Measurements from ENCODE around the gene AUTS2.

AUTS2 gene

DNA sequence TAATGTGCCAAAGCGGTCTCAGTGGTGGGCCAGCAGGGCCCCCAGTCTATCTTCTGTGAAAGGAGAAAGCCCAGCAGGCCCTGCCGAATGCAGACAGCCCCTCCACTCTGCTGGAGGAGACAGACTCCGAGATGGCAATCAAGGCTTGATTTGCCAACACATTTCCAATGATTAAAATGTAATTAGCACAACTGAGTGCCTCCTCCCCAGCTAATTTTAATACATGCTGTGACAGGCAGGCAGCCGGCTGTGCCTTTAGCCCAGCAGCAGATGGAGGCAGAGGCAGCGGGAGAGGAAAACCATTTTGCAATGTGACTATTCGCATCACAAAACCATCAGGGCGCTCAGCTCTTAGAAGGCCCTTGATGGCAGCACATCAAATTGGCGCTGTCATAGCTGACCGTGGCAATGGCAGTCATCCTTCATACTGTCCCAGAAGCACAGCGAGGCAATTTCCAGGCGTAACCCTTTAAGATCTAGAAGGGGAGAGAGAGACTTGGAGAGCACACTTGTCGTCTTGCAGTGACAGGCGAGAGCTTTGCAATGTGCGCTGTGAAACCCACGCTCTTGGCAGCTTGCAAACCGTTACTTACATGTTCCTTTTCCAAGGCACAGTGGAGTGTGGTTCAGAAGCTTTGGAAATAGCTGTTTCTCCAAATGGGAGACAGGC is 818.8 kb downstream of the AUTS2 start:
- DNase-seq (ENCODE audit: low read depth) = no peak

DNA sequence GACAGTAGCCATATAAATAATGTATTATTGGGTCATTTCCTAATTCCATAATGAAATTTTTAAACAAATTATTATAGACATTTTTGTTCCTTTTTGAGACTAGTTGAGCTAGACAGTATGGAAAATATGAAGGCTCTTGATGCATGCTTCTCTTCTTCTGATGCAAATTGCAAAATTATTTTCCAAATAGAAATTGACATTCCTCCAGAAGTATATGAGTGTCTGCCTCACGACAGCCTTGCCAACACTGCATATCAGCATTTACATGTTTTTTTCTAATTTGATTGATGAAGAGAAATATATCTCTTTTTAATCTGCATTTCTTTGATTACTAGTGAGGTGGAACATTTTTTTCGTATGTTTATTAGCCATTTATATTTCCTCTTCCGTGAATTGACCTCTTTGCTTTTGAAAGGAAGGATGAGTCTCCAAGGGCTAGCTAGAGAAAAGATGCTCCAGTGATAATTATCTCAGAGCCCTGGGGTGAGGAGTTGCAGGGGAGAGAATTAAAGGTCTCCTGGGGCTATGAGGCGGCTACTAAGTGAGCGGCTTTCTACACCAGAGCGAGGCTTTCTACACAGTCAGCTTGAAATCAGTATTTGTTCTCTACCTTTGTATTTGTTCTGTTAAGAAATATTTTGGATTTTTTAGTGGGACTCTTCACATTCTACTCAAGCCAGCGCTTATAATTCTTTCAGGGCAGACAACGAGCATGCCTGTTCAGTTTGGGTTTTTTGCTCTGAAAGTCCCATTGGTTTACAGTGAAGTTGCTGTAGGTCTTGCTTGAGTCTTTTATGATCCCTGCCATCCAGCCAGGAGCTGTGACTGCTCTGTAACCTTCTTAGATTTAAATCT is 821.5 kb downstream of the AUTS2 start:
- no peak for DNase-seq (ENCODE audit: low read depth)

DNA sequence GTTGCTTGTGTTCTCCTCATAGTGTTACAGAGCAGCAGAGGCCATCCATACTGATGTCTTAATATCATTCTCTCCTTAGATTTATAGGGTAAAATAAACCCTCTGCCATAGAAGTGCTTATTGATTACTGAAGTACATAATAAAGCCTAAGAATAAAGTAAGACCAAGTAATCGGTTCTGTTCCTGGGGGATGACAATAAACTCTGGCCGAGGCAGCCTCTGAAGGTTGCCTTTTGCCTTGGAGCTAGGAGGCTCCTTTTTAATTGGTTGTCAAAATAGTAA is 822.0 kb downstream of the AUTS2 start:
- no peak for DNase-seq (ENCODE audit: low read depth)

DNA sequence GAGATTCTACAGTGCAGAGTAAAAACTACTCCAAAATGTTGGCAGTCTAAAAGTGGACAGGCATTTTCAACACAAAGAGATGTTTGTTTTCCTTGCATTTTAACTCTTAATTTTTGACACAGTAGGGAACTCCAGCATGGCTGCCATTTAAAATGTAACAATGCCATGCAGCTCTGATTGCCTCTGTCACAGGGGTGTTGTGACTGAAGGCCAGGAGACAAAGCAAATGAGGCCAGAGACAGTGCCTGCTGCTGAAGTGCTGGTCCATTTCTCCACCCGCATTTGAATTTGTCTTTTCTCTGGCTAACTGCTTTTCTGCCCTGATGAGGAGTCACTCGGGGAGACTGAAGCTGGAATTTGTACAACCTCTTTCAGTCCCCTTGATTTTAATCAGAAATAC is 823.0 kb downstream of the AUTS2 start:
- DNase-seq (ENCODE audit: low read depth) = no peak

DNA sequence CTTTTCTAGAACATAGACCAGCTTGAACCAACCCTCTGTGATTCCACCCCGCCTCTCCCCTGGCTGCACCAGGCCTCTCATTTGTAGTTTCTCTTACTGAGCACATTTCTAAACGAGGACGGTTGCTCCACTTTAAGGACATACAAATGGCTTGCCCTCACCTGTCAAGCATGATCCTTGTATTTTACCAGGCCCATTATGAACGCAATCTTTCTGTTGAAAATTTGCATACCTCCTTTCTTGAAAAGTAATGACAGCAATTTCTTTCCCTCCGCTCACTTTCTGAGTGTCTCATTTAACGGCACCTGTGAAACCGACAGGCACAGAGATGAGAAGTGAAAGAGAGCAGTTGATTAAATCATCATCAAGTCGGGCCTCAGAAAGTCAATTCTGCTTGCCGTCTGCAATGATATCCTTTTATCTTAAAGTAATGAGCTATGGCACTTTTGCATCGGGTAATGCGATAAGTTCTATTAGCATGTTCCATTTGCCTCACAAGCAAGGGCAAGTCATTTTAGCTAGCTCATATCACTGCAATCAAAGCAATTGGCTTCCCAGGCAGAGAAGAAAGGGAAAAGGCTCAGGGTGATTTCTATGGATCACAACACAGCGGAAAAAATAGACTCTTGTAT is 828.1 kb downstream of the AUTS2 start:
- DNase-seq (ENCODE audit: low read depth) = no peak

DNA sequence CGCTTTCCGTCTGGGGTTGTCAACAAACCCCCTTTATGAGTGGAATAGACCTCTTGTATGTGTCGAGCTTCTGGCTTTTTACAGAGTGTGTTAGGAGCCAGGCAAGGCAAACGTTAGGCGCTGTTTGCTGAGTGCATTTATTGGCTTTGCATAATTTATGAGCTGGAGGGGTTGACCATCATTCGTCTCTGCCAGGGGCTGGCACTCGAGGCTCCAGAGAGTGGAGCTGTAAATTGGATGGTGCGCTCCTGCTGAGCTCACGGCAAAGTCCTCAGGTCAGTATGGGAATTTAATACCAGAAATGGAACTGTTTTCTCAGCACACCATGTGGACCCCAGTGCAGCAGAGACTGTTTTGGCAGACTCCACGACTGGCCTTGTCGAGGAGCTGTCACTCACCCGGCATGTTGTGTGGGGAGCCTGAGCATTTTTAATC is 834.3 kb downstream of the AUTS2 start:
- no peak for DNase-seq (ENCODE audit: low read depth)

DNA sequence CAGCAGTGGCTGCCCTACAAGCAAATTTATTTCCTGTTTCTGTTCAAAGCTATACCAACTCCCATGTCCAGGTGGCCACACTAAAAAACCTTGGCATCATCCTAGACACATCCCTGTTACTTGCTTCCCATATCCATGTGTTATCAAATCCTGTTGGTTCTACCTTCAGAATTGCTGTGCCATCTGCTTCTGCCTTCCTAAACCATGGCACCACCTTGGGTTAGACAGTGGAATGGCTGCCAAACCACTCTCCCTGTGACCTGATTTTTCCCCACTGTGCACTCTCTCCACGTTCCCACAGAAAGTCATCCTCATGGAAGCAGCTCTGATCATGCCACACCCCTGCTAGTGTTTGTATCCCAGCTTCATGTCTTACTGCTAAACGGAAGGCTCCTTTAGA is 836.1 kb downstream of the AUTS2 start:
- no peak for DNase-seq (ENCODE audit: low read depth)

DNA sequence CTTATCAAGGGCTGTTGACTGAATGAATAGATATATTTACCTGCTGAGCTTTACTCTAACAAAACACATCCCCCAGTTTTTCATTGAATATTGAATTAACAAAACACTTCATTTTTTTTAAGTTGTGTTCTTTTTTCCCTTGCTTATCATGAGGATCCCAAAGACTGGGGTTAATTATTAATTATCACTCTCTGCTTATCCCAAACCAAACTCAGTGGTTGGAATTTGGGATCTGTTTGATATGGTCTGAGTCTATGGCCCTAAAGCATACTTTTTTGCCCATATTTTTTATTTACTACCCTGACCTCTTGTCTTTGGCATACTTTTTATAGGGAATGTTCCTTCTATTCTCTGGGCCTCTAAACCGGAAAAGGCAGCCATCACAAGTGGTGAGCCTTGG is 836.5 kb downstream of the AUTS2 start:
- DNase-seq (ENCODE audit: low read depth) = no peak

DNA sequence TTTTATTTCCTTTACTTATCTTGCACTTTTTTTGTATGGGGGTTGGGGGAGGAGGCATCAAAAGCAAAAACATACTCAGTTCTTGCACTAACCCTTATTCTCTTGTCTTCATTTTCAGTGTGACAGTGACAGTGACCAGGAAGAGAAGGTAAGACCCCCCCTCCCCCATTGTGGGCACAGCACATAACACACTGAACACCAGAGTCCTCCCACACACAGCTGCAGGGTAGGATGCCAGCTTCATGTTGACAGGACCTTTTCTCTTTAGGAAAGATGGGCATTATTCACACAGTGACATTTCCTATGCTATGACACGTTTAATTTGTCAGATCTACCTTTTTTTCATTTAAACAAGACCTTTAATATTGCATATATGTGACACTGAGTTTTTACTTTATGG is 837.4 kb downstream of the AUTS2 start:
- DNase-seq (ENCODE audit: low read depth) = no peak

DNA sequence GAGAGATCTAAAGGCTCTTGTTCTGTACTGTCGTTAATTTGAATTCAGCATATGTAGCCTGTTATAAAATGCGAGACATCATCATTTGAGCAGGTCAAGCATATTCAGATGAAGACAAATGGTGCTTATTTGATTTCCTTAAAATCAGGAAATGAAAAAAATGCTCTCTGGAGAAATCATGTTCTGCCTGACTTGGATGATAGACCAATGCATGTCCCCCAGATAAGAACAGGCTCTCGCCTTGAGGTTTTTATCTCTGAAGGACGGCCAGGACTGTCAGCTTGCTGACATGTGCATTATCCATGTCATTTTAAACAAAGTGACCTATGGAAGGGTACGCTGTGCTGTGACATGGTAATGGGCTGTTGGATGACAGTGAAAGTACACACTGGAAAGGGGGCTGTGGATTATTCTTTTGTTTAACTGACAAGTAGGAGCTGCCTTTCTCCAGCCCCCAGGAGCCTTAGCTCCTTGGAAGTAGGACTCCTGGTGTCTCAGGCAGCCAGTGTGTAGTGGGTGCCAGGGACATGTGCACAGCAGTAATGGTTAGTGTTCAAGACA is 838.6 kb downstream of the AUTS2 start:
- no peak for DNase-seq (ENCODE audit: low read depth)

DNA sequence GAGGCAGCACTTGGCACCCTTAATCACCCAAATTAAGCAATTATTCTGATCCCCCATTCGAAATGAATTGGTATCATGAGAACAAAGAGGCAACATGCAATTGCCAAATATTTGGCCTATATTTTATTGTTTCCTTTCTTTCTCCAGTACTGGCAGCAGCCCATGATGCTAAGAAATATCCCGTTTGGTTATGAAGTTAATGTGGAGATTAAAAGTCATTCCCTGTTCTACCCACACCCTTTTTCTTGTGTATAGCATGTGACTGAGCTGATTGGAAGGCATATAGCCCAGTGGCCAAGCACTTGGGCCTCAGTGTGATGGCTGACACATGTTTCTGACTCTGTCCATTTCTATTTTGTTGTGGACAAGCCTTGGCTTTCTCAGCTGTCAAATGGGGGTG is 841.4 kb downstream of the AUTS2 start:
- no peak for DNase-seq (ENCODE audit: low read depth)

DNA sequence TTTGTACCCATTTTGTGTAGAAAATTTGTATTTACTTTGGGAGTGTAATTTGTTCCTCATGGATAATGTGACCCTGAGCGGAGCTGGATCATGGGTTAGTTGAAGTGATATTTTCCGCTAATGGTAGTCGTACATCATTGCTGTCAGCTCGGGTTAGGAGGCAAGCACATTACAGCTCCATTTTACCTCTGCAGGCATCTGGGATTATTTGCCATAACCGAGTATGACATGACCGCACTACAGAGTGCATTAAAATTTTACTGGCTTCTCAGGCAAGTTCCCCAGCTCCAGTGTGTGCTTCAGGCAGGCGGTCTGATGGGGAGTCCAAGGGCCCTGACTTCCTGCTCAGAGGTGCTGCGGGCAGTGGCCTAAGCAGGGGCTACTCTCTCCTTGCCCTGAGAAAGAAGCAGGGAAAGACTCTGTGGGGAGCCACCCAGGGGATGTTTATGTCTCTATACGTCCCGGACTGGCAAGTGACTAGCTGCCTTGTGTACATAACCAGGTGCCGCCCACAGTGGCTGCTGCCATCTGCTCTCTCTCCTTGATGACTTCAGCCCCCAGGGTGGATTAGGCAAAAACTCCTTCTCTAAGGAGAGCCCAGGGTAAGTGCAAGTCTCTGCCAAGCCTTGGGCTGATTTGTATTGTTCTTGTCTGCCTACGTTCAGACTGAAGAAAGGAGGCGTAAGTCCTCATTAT is 848.3 kb downstream of the AUTS2 start:
- DNase-seq (ENCODE audit: low read depth) = no peak

DNA sequence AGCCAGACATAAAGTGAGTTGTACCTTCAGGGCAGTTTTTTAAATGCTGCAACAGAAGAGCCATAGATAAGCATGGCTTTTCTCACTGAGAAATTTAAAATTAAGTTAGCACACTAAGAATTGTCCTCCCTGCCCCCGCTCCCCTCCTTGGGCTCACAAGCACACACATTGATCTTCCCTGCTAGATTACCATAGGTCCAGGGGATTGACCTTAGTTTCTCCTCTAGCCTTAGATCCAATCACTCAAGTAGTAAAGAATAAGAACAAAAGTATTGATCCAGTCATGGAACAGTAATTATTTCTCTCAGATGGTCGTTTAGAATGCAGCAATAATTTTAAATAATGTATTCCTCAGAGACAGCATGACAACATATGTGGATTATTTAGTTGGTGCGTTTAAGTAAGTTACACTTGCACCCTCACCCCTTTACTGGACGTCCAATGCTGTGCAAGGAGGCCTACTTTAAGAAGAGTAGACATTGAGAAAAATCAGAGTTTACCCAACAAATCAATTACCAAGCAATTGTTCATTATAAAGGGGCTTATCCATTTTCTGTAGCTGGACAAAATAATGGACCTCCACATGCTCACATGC is 850.1 kb downstream of the AUTS2 start:
- DNase-seq (ENCODE audit: low read depth) = no peak

DNA sequence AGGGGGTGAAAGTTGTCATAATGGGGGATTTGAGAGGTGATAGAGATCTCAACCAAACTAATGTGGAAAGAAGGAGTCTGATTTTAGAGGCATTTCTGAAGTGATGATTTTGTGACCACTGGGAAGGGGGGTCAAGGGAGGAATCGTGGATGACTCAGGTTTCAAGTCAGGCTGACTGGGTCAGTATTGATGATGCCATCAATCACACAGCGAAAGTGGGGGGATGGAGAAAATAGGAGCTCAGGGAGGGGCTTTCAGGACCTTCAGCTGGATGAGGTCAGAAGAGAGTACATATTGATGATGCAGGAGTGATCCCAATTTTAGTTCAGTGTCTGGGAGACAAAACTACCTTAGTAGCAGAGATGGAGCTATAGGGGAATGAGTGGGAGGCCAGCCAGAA is 852.5 kb downstream of the AUTS2 start:
- DNase-seq (ENCODE audit: low read depth) = no peak

DNA sequence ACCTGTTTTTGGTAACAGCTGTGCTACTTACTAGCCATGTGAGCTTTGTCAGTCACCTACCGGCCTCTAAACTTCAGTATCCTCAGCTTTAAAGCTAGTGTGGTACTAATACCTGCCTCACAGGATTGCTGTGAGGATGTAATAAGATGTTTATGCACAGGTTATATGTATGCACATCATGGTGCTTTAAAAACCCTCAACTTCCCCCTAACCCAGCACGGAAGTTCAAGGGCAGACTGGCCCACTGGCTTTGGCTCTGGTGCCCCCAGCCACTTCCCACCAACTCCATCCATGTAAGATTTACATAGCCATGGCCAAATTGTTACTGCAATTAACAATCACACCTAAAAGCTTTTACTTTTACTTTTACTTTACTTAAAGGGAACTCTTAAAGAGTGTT is 857.6 kb downstream of the AUTS2 start:
- DNase-seq (ENCODE audit: low read depth) = no peak

DNA sequence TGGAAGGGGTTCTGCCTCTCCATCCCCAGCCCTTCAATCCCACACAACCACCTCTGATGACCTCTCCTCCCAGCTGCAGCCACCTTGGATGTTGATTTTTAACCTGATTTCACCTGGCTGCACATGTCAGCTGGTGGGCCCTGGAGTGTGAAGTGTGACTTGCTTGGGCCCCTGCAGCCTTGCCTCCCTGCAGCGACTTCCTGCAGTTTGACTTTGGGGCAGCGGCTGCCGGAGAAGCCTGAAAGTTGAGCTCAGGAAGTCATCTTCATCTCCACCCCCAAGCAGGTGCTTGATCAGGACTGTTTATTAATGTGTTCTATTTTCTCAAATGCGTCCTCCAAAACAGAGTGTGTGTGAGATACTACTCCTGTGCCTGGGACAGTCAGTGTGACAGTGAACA is 858.4 kb downstream of the AUTS2 start:
- DNase-seq (ENCODE audit: low read depth) = no peak

DNA sequence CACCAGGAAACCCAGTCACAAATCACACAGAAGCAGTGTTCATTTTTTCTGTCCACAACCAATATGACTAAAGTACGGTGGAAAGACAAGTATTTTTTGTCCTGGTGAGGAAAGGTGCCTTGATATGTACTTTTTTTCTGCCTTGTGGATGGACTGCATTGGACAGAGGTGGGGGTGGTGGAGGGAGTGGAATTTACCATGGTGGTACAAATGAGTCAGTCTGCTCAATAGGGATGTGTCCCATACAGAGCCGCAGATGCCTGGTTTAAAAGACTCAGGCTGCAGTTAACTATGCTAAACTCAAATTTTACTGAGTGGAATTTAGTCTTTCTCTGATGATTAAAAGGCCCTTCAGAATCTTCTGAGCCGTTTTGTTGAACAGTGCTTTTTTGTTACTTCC is 859.2 kb downstream of the AUTS2 start:
- no peak for DNase-seq (ENCODE audit: low read depth)

DNA sequence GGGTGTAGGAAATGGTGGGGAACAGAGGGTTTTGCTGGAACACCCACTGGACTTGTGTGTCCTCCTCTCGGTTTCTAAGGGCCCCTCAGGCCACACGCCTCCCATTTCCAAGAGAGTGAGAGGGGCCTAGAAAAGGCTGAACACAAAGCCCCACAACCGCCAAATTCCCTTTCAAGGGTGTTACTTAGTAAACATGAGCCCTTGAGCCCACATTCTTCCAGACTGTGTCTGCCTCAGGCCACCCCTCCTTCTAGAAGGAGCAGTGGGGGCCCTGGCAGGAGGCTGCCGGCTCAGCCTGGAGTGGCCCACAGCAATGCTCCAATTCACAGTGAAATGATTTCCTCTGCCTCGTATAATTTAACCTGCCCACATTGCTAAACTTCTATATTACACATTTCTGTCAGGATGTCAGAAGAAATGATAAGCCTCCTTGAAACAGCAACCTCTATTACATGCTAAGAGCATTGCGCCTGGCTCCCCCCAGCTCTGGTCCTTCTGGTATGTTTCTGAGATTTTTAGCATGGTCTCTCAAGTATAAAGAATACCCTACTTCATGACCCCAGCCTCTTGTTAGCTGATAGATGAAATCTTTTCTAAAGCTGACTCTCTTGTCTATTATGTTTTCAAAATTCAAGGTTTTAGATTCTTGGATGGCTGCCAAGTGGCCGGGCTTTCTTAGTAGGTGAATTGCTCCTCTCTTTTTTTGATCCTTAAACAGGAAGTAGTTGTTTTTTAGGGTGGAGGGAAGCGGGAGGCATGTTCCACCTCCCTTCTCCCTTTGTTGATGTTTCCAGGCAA is 859.8 kb downstream of the AUTS2 start:
- DNase-seq (ENCODE audit: low read depth) = no peak

DNA sequence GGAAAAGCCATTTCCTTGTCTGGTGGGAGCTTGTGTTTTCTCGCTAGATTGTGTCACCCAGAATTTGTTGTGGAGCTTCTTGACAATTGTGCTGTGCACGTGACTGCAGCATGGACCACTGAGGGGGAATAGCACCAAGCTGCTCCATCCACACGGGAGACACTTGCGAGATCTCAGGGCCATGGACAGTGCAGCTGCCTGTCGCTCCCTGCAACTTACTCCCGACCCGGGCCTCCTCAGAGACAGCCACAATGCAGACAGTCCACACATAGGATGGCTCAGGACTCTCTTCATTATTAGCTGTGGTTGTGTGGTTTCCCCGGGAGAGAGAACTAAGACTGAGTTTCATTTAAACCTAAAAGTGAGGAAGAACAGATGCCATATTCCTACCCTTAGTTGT is 860.5 kb downstream of the AUTS2 start:
- no peak for DNase-seq (ENCODE audit: low read depth)

DNA sequence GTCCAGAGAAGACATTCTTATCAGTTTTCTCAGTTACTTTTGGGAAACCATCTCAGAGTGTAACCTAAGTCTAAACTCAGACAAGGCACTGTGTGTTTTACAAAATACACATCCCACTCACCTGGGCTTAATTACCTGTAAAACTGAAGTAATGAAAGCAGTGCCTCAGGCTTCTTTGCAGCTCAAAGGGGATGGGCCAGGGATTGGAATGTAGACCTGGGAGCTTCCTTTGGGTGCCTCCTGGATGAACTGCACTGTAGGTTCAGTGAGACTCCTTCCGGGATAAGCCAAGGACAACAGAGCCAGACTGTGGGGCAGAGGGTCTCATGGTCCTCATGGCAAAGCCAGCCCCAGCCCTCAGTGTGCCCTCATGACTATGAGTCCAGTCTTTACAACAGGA is 861.3 kb downstream of the AUTS2 start:
- DNase-seq (ENCODE audit: low read depth) = no peak

DNA sequence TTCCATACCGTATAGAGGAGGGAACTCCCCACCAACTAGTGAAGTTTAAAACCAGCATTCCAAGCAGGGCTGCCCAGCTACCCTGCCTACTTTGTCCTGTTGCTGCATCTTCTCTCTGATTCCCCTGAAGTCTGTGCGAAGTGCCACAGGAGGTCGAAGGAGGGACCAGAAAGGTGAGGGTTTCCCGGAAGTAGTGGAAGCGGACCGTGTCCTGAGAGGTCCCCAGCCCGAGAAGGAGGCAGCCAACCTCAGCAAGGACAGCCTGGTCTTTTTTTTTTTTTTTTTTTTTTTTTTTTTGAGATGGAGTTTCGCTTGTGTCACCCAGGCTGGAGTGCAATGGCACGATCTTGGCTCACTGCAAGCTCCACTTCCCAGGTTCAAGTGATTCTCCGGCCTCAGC is 861.8 kb downstream of the AUTS2 start:
- no peak for DNase-seq (ENCODE audit: low read depth)

Measured in stimulated activated CD8-positive, alpha-beta memory T cell treated with anti-CD3 and anti-CD28 coated beads, Interleukin-4, amount 100 ng/mL, for 24 hours (primary cell).